Liver (tissue), 9 donors: ENCODE measurements around the gene KRTAP5-6. TPM values are rescaled to one million over a fixed set of nuclear protein-coding genes. Genes with fewer than 3 reads are reported as not detected.

ENCODE experiments used
- DNase-seq: peaks from one replicate; pipeline ENCODE4 v3.0.0-alpha.2; 2017; ENCODE audit warnings: low spot score
- H3K27ac ChIP-seq, 2 donors: one replicate each; pipeline ENCODE4 v1.7.0; 2013; ENCODE audit warnings: inconsistent platforms in 2 of 2, low read length in 2 of 2, control low read depth in 1 of 2, low read depth in 1 of 2, mild to moderate bottlenecking in 1 of 2
- H3K27me3 ChIP-seq, 4 donors: one replicate each; pipeline versions ENCODE4 v1.6.1 to v1.7.0; 2013; ENCODE audit warnings: low read length in 3 of 4, inconsistent platforms in 1 of 4, mild to moderate bottlenecking in 1 of 4, moderate library complexity in 1 of 4; ENCODE audit not compliant: control insufficient read depth in 4 of 4, insufficient read depth in 4 of 4
- H3K36me3 ChIP-seq, 4 donors: one replicate each; pipeline versions ENCODE4 v1.6.1 to v1.7.0; 2013; ENCODE audit warnings: low read length in 3 of 4, mild to moderate bottlenecking in 3 of 4, low read depth in 1 of 4, moderate library complexity in 1 of 4; ENCODE audit not compliant: control insufficient read depth in 4 of 4, insufficient read depth in 3 of 4
- H3K4me1 ChIP-seq, 4 donors: one replicate each; pipeline versions ENCODE4 v1.6.1 to v1.7.0; 2013; ENCODE audit warnings: low read length in 3 of 4, mild to moderate bottlenecking in 3 of 4, moderate library complexity in 1 of 4; ENCODE audit not compliant: control insufficient read depth in 4 of 4, insufficient read depth in 4 of 4
- H3K4me3 ChIP-seq, 3 donors: one replicate each; pipeline versions ENCODE4 v1.6.1 to v1.7.0; 2013; ENCODE audit warnings: low read length in 3 of 3, control low read depth in 1 of 3, low read depth in 1 of 3, mild to moderate bottlenecking in 1 of 3
- H3K9ac ChIP-seq, 2 donors: one replicate each; pipeline ENCODE4 v1.7.0; 2013; ENCODE audit warnings: low read length in 2 of 2, mild to moderate bottlenecking in 2 of 2, moderate library complexity in 2 of 2, control low read depth in 1 of 2, low read depth in 1 of 2
- H3K9me3 ChIP-seq, 4 donors: one replicate each; pipeline versions ENCODE4 v1.6.1 to v1.7.0; 2013; ENCODE audit warnings: low read length in 3 of 4; ENCODE audit not compliant: control insufficient read depth in 4 of 4
- ATF3 ChIP-seq: IDR thresholded peaks from 2 replicates; pipeline ENCODE4 v1.6.1; 2016; ENCODE audit warnings: antibody characterized with exemption
- CTCF ChIP-seq: fragments of 150-350 bp; IDR thresholded peaks from 2 replicates; pipeline ENCODE4 v1.5.1; 2017; ENCODE audit warnings: improper control_type of control experiment, low read depth, low read length; ENCODE audit not compliant: missing input control
- FOXA2 ChIP-seq: IDR thresholded peaks from 2 replicates; pipeline ENCODE4 v1.6.1; 2016; ENCODE audit warnings: antibody characterized with exemption
- HNF4A ChIP-seq, 2 donors: conservative IDR thresholded peaks; 2 replicates each; pipeline ENCODE4 v1.6.1; 2016; ENCODE audit warnings: antibody characterized with exemption in 2 of 2, mild to moderate bottlenecking in 2 of 2
- JUND ChIP-seq, 2 donors: IDR thresholded peaks; 2 replicates each; pipeline ENCODE4 v1.6.1; 2016; ENCODE audit warnings: antibody characterized with exemption in 2 of 2
- TAF1 ChIP-seq: conservative IDR thresholded peaks from 2 replicates; pipeline ENCODE4 v1.6.1; 2016; ENCODE audit warnings: antibody characterized with exemption, mild to moderate bottlenecking
- YY1 ChIP-seq: IDR thresholded peaks from 2 replicates; pipeline ENCODE4 v1.6.1; 2016; ENCODE audit warnings: antibody characterized with exemption, mild to moderate bottlenecking
- whole genome bisulfite sequencing: extraction: QIAGEN DNeasy Blood & Tissue Kit; methylation state at CpG from one replicate; pipeline ENCODE4 v1.1.7; 2013; 5-methylcytosine and 5-hydroxymethylcytosine counted together
- polyA plus RNA-seq, 2 donors: library from polyadenylated mRNA; stranded (reverse) in 1 of 2; unstranded in 1 of 2; fragments of 200-250 nt in 1 of 2; fragments of >200 nt in 1 of 2; fragmentation: Nextera tagmentation in 1 of 2; extraction: Ambion mirVana in 1 of 2; gene quantifications; one replicate each; pipeline versions ENCODE4 v1.2.1 to v1.2.3, GENCODE V29; 2013 to 2015
- total RNA-seq, 2 donors: library from RNA; depleted of rRNA; stranded (reverse); fragments of >200 nt; gene quantifications; one replicate each; pipeline ENCODE4 v1.2.3, GENCODE V29; 2014
- TF ChIP-seq, protein P1 (sequence below): IDR thresholded peaks from 2 replicates; pipeline ENCODE4 v1.6.1; 2016; ENCODE audit warnings: antibody characterized with exemption
- donor health status: healthy.
- donor health status: healthy.
- donor health status: healthy.
- donor health status: healthy.
- donor health status: healthy.

The KRTAP5-6 gene
- total and polyA plus RNA-seq, 4 donors, result 0.84 to 1.2 TPM; not detected in 2

GRCh38 chr11:1655168-1656060, 41.6 kb upstream of the KRTAP5-6 start:
- Histone ChIP-seq H3K9ac (peak overlapping the region; percentile 8 to 19), H3K36me3 (no peaks in the 10 kb centered on the region), H3K4me1 (peaks cover 24 to 52% (median 44%) of the 10 kb centered on the region in 4 donors), H3K27ac (peak overlapping the region; percentile 76 to 89), H3K9me3 (no peaks in the 10 kb centered on the region), H3K27me3 (no peaks in the 10 kb centered on the region), H3K4me3 (no peak overlapping the region)
- WGBS, result 79% methylated on average over 26 of the region's 26 CpGs
- no peak for TF ChIP-seq YY1
- TF ChIP-seq FOXA2, result no peak
- TF ChIP-seq HNF4A (conservative IDR thresholded peaks at IDR 0.05), result no peak
- TF ChIP-seq, protein P1, sequence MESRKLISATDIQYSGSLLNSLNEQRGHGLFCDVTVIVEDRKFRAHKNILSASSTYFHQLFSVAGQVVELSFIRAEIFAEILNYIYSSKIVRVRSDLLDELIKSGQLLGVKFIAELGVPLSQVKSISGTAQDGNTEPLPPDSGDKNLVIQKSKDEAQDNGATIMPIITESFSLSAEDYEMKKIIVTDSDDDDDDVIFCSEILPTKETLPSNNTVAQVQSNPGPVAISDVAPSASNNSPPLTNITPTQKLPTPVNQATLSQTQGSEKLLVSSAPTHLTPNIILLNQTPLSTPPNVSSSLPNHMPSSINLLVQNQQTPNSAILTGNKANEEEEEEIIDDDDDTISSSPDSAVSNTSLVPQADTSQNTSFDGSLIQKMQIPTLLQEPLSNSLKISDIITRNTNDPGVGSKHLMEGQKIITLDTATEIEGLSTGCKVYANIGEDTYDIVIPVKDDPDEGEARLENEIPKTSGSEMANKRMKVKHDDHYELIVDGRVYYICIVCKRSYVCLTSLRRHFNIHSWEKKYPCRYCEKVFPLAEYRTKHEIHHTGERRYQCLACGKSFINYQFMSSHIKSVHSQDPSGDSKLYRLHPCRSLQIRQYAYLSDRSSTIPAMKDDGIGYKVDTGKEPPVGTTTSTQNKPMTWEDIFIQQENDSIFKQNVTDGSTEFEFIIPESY, result no peak
- no peak for TF ChIP-seq ATF3
- TF ChIP-seq JUND (IDR thresholded peaks at IDR 0.05), result no peak
- no peak for TF ChIP-seq TAF1
- no peak for DNase-seq

- no peak overlapping the region for H3K9ac ChIP-seq
- H3K4me1 ChIP-seq, result peaks cover 26 to 51% (median 45%) of the 10 kb centered on the region in 4 donors
- H3K27me3 ChIP-seq, result no peaks in the 10 kb centered on the region
- no peak for DNase-seq
- no peaks in the 10 kb centered on the region for H3K36me3 ChIP-seq
- peak overlapping the region; percentile 76 to 89 for H3K27ac ChIP-seq
- H3K4me3 ChIP-seq, result no peak overlapping the region
- WGBS, result 85% methylated on average over 9 of the region's 9 CpGs
- no peak for TF ChIP-seq ATF3
- no peaks in the 10 kb centered on the region for H3K9me3 ChIP-seq
Observed at GRCh38 chr11:1656061-1656441, 40.9 kb upstream of the KRTAP5-6 start.

DNA sequence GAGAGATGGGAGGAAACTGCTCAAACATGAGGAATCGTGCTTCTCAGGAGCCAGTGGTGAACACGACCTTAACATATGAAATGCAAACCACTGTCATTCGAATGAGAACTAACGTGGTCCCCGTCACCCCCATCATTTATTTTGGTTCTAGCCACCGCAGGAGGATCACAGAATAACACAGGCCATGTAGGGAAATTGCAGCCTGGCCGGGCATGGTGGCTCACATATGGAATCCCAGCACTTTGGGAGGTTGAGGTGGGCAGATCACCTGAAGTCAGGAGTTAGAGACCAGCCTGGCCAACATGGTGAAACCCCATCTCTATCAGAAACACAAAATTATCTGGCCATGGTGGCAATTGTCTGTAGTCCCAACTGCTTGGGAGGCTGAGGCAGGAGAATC, 40.3 kb upstream of the KRTAP5-6 start:
- H3K27ac ChIP-seq, result peak overlapping the region; percentile 76 to 89
- DNase-seq, result no peak

More for the DNA sequence above, 40.3 kb upstream of the KRTAP5-6 start:
- WGBS, result 84% methylated on average over 7 of the region's 7 CpGs
- no peak overlapping the region for H3K4me3 ChIP-seq
- H3K27me3 ChIP-seq, result no peaks in the 10 kb centered on the region
- H3K9me3 ChIP-seq, result no peaks in the 10 kb centered on the region
- H3K4me1 ChIP-seq, result peaks cover 26 to 51% (median 45%) of the 10 kb centered on the region in 4 donors
- TF ChIP-seq CTCF (no peak), YY1 (no peak), JUND (IDR thresholded peaks at IDR 0.05) (no peak)
- H3K9ac ChIP-seq, result peak overlapping the region in 1 of 2 donors; percentile 42
- H3K36me3 ChIP-seq, result no peaks in the 10 kb centered on the region
